Measurements from ENCODE around the gene IL18RAP. TPM values are rescaled to one million over a fixed set of nuclear protein-coding genes. Genes with fewer than 3 reads are reported as not detected.

Gene IL18RAP
- total RNA-seq, 1 experiment from 2014 or later: not detected

DNA sequence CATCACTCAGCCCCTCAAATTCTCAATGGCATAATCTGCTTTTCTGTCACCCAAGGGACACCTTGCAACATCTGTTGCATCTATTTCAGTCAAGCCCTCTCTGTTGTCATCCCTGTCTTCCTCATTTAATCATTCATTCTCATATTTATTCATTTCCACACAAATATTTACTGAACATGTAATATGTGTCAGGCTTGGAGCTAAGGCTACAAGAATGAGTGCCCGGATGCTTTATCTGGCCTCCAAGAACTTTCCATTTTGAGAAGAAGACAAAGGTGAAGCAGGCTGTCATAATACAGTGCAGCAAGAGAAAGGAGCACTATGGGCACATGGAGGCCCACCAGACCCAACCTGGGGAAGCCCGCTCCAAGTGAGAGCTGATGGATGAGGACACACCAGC lies 15.6 kb downstream of the IL18RAP start:
- H3K9me3 Mint-ChIP-seq (ENCODE audit: unreplicated experiment): no peaks in the 10 kb centered on the region

DNA sequence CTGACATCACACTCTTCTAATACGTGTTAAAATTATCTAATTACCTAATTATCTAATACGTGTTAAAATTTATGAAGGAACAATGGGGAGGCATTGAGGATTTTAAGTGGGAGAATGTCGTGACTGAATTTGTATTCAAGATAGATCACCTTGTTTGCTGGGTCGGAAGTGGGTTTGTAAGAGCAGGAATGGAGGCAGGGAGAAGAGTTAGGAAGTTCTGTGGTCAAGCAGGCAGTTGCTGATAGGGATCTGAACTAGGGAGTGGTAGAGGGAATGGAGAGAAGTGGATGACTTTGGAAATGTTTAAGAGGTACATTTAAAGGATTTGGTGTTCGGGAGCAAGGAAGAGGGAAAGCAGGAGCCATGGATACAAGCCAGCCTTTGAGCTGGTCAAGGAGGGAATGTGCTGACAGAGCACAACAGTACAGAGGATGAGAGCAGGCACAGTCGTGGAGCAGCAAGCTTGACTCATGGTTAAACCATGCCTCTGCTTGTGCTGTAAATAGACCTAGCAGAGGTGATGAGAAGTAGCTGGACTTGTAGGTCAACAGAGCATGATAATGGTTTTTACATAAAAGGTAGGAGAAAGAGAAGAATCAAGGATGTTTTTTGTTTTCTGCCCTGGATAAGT lies 16.2 kb downstream of the IL18RAP start:
- Mint-ChIP-seq H3K27me3 (ENCODE audit: insufficient read depth, unreplicated experiment) (peaks cover 7% of the 10 kb centered on the region), H3K4me3 (ENCODE audit: unreplicated experiment) (no peak overlapping the region), H3K4me1 (ENCODE audit: low read depth, unreplicated experiment) (no peaks in the 10 kb centered on the region), H3K27ac (ENCODE audit: unreplicated experiment) (no peak overlapping the region), H3K9me3 (ENCODE audit: unreplicated experiment) (no peaks in the 10 kb centered on the region), H3K36me3 (ENCODE audit: insufficient read depth, unreplicated experiment) (no peaks in the 10 kb centered on the region)
- Histone ChIP-seq H3K27me3 (replicated peaks; ENCODE audit: control insufficient read depth, insufficient read depth, low read length) (no peaks in the 10 kb centered on the region), H3K9me3 (no peaks in the 10 kb centered on the region), H3K4me1 (no peaks in the 10 kb centered on the region), H3K4me3 (ENCODE audit: low read depth, low read length) (no peak overlapping the region), H3K36me3 (ENCODE audit: control insufficient read depth, insufficient read depth, low read length) (no peaks in the 10 kb centered on the region)
- BruUV-seq (replicated peaks): no TSS peak
- no peak for DNase-seq
- intact Hi-C loops (cut with micrococcal nuclease; ENCODE audit: unreplicated experiment): no loop called here
- TF ChIP-seq, protein P1, sequence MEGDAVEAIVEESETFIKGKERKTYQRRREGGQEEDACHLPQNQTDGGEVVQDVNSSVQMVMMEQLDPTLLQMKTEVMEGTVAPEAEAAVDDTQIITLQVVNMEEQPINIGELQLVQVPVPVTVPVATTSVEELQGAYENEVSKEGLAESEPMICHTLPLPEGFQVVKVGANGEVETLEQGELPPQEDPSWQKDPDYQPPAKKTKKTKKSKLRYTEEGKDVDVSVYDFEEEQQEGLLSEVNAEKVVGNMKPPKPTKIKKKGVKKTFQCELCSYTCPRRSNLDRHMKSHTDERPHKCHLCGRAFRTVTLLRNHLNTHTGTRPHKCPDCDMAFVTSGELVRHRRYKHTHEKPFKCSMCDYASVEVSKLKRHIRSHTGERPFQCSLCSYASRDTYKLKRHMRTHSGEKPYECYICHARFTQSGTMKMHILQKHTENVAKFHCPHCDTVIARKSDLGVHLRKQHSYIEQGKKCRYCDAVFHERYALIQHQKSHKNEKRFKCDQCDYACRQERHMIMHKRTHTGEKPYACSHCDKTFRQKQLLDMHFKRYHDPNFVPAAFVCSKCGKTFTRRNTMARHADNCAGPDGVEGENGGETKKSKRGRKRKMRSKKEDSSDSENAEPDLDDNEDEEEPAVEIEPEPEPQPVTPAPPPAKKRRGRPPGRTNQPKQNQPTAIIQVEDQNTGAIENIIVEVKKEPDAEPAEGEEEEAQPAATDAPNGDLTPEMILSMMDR (IDR thresholded peaks at IDR 0.05; ENCODE audit: insufficient read depth in 1 of 2, low read depth in 1 of 2, low read length in 1 of 2, severe bottlenecking in 1 of 2, unreplicated experiment in 1 of 2): no peak
- ChIA-PET CTCF (no interaction called here), POLR2A (no interaction called here)

More for the DNA sequence above, 15.6 kb downstream of the IL18RAP start:
- intact Hi-C loops (cut with micrococcal nuclease; ENCODE audit: unreplicated experiment): no loop called here
- Mint-ChIP-seq H3K4me3 (ENCODE audit: unreplicated experiment) (no peak overlapping the region), H3K36me3 (ENCODE audit: insufficient read depth, unreplicated experiment) (no peaks in the 10 kb centered on the region), H3K4me1 (ENCODE audit: low read depth, unreplicated experiment) (no peaks in the 10 kb centered on the region), H3K27me3 (ENCODE audit: insufficient read depth, unreplicated experiment) (peaks cover 7% of the 10 kb centered on the region), H3K27ac (ENCODE audit: unreplicated experiment) (no peak overlapping the region)
- no peak overlapping the region for H3K4me3 ChIP-seq (ENCODE audit: low read depth, low read length)
- TF ChIP-seq, protein P1 (IDR thresholded peaks at IDR 0.05; ENCODE audit: insufficient read depth in 1 of 2, low read depth in 1 of 2, low read length in 1 of 2, severe bottlenecking in 1 of 2, unreplicated experiment in 1 of 2): no peak
- CTCF ChIA-PET: no interaction called here
- POLR2A ChIA-PET: no interaction called here
- BruUV-seq (replicated peaks): no TSS peak
- no peak for DNase-seq
- H3K27me3 ChIP-seq (replicated peaks; ENCODE audit: control insufficient read depth, insufficient read depth, low read length): no peaks in the 10 kb centered on the region
- no peaks in the 10 kb centered on the region for H3K9me3 ChIP-seq
- H3K36me3 ChIP-seq (ENCODE audit: control insufficient read depth, insufficient read depth, low read length): no peaks in the 10 kb centered on the region
- no peaks in the 10 kb centered on the region for H3K4me1 ChIP-seq

DNA sequence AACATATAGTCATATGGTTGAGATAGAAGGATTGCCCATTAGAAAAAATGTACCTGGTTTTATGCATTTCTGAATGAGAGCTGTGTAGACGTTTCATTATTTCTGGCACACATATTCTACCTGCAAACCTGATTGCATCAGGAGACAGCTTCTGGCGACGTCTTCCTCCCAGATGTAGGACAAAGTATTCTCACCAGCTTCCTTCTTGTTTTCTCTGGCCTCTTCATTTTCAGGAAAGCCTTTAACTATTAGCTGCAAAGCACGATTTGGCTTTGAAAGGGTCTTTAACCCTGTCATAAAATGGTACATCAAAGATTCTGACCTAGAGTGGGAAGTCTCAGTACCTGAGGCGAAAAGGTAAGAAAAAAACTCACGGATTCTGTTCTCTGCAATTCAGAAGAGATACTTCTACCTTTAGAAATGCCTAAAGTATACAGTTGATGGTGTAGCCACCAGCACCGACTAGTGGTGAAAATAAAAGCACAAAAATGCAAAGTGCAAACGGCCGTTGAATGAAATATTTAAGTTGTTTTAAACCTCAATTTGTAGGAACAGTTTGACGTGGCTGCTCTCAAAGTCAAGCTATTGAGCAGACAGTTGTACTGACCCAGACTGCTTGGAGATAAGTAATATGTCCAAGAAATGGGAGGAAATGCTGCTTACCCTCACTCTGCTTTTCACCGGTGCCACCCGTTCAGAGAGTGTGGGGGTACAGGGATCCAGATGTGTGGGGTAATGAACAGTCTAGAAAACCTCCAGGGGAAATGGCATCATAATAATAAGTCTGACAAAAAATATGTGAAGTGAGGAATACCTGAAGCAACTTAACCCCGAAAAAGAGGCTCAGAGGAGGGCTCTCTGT lies 20.2 kb downstream of the IL18RAP start:
- Histone ChIP-seq H3K9me3 (no peaks in the 10 kb centered on the region), H3K4me1 (no peaks in the 10 kb centered on the region), H3K36me3 (ENCODE audit: control insufficient read depth, insufficient read depth, low read length) (no peaks in the 10 kb centered on the region), H3K27me3 (replicated peaks; ENCODE audit: control insufficient read depth, insufficient read depth, low read length) (no peaks in the 10 kb centered on the region; the same call in 1 of the 2 replicates), H3K4me3 (ENCODE audit: low read depth, low read length) (no peak overlapping the region)
- no TSS peak for BruUV-seq (replicated peaks)
- TF ChIP-seq, protein P1 (IDR thresholded peaks at IDR 0.05; ENCODE audit: insufficient read depth in 1 of 2, low read depth in 1 of 2, low read length in 1 of 2, severe bottlenecking in 1 of 2, unreplicated experiment in 1 of 2): peak; percentile 66 to 69
- POLR2A ChIA-PET: no interaction called here
- no peak overlapping the region for H3K4me3 Mint-ChIP-seq (ENCODE audit: unreplicated experiment)
- no peaks in the 10 kb centered on the region for H3K4me1 Mint-ChIP-seq (ENCODE audit: low read depth, unreplicated experiment)
- intact Hi-C loops (cut with micrococcal nuclease; ENCODE audit: unreplicated experiment): loop anchor here (2.0 to 5.0 kb wide), 3 partner anchors 88 to 436 kb away; partner anchors contain the start of gene IL18R1
- H3K36me3 Mint-ChIP-seq (ENCODE audit: insufficient read depth, unreplicated experiment): no peaks in the 10 kb centered on the region
- CTCF ChIA-PET: interaction anchor here (0.6 to 1.3 kb wide), 4 partner anchors 9 to 409 kb away, joined by 3 to 4 read pairs (median 4); no protein-coding TSS in a partner anchor
- H3K27ac Mint-ChIP-seq (ENCODE audit: unreplicated experiment): no peak overlapping the region
- H3K9me3 Mint-ChIP-seq (ENCODE audit: unreplicated experiment): no peaks in the 10 kb centered on the region
- no peaks in the 10 kb centered on the region for H3K27me3 Mint-ChIP-seq (ENCODE audit: insufficient read depth, unreplicated experiment)
- DNase-seq: peak in 1 of 2 experiments; percentile 42

Data from Caco-2 (cell line).